Measurements from ENCODE around the gene P4HA2.

P4HA2 gene

DNA sequence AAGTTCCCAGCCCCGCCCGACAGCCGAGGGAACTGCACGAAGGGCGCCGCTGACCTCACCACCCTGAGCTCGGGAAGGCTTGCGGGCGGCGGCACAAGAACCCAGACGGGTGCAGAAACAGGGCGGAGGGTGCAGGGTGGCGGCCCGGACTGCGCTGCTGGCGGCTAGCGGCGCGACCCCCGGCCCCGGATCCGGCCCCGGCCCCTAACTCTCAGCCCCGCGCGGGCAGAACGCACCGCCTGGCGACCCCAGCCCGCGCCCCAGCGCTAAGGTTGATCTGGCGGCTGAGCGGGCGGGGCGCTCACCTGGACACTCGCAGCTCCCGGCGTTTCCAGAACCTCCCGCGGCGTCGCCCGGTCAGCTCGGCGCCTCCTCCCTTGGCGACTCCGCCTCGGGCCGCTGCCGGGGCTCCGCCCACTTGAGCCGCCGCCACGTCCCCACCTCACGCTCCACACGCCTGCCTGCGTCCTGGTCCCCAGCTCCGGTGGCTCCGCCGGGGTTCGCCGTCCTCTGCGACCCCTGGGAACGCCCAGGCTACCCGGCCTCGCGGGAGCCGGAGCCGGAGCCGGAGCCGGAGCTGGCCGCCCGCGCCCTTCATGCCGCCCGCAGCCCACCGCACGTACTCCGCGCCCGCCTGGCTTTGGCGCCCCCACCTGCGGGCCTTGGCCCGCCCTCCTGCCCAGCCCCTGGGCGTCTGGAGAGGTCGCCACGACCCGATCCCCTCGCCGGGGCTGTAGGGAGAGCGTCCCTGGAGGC lies at the start of gene P4HA2:
P4HA2 (minus strand) TSS at position 369 of the 756 bp plus-strand sequence. CDS start 9,227 bp downstream, outside the sequence.
- peak; percentile 82 for DNase-seq

DNA sequence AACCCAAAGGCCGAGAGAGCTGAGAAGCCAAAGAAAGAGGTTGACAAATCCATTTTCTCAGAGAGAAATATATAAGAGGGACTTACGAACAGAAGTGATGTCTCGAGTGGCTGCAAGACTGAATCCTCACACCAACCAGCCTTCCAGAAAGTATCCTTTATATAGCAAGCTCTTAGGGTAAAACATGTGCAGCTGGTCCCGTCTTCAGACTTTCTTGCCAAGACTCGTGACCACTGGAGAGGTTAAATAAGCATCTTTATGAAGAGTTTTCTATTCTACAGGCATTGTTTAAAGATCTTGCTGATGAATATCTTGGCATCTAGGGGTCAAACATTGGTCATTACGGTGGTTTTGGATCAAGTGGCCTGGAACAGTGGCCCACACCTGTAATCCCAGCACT lies 49.6 kb upstream of the P4HA2 start:
- DNase-seq = no peak

- DNase-seq = peak; percentile 35
Measured at GRCh38 chr5:132275367-132276220, 47.9 kb upstream of the P4HA2 start.

DNA sequence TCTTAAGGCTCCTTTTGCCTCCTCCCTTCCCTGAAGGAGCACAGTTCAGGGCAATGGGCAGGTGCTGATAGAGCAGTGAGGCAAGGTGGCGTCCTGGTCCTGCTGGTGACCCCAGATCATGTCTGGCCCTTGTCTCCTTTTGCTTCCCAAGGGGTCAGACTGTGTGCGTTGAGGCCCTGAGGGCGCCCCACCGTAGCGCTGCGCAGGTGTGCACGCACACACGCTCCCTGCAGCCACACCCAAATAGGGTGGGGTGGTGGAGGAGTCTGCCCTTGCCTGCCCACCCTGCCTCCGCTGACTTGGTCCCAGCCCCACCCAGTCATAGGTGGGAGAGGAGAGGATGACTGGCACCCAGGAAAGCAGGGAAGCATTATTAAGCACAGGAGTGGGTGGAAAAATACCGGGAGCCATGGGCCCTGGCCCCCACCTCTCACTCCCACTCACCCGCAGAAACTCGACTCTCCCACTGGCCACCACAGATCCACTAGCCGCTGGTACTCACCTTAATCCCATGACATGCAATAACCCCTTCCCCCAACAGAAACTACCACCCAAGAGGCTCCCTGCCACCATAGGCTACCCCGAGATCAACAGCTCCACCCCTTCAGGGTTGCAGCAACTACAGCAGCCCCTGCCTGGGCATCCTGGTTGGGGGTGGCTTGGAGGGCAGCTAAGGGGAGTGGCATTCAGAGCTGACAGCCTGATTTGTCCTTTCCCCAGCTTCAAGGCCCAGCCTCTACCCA lies 46.6 kb upstream of the P4HA2 start:
- DNase-seq = peak; percentile 49

DNA sequence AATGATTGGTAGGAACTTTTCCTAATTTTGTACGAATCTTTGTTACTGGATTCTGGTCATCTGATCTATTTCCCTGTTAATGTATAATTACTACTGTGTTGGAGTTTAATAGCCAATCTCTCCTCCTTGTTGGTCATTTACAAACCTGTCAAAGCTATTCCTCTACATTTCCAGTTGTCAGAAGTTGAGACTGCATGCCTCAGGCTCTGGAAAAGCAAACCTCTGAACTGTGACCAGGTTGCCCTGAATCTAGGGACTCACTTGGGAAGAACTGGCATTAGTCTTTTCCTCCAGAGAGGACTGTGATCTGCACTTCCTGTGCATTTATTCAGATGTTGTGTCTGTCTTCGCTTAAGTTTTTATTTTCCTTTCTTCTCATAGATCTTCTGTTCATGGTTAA lies 46.0 kb upstream of the P4HA2 start:
- no peak for DNase-seq

GRCh38 chr5:132272311-132273210 lies 44.9 kb upstream of the P4HA2 start:
- DNase-seq = peak; percentile 94

DNA sequence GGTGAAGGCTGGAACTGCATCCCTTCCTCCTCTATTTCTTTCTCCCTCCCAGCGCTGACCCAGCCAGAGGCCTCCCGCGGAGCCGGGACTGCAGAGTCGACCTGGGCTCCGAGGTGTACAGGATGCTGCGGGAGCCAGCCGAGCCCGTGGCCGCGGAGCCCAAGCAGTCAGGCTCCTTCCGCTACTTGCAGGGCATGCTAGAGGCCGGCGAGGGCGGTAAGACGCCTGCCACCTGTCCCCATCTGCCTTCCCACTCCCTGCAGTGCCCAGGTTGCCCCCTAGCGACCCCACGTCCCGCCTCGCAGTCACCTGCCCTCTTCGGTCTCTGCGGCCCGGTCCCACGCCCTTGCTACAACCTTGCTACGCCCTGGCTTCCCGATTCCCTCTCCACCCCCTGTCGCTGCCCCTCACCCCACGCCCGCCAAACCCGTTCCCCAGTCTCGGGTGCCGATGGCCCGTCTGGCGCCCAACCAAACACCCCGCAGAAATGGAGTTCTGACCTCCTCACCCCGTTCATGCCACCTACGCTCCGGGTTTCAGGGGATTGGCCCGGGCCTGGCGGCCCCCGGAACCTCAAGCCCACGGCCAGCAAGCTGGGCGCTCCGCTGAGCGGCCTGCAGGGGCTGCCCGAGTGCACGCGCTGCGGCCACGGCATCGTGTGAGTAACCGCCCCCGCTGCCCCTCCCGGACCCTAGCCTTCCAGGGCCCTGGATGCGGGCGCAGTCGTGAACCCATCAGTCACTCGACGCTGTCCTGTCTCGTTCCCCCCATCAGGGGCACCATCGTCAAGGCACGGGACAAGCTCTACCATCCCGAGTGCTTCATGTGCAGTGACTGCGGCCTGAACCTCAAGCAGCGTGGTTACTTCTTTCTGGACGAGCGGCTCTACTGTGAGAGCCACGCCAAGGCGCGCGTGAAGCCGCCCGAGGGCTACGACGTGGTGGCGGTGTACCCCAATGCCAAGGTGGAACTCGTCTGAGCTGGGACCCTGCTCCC lies 43.9 kb upstream of the P4HA2 start:
- peak; percentile 56 for DNase-seq

GRCh38 chr5:132270706-132271105 lies 43.1 kb upstream of the P4HA2 start:
- DNase-seq = peak; percentile 48

- DNase-seq = peak; percentile 36
Measured at GRCh38 chr5:132270335-132270665, 42.6 kb upstream of the P4HA2 start.

GRCh38 chr5:132269635-132270334 lies 42.1 kb upstream of the P4HA2 start:
- DNase-seq = peak; percentile 43

GRCh38 chr5:132268769-132269551 lies 41.3 kb upstream of the P4HA2 start:
- no peak for DNase-seq

DNA sequence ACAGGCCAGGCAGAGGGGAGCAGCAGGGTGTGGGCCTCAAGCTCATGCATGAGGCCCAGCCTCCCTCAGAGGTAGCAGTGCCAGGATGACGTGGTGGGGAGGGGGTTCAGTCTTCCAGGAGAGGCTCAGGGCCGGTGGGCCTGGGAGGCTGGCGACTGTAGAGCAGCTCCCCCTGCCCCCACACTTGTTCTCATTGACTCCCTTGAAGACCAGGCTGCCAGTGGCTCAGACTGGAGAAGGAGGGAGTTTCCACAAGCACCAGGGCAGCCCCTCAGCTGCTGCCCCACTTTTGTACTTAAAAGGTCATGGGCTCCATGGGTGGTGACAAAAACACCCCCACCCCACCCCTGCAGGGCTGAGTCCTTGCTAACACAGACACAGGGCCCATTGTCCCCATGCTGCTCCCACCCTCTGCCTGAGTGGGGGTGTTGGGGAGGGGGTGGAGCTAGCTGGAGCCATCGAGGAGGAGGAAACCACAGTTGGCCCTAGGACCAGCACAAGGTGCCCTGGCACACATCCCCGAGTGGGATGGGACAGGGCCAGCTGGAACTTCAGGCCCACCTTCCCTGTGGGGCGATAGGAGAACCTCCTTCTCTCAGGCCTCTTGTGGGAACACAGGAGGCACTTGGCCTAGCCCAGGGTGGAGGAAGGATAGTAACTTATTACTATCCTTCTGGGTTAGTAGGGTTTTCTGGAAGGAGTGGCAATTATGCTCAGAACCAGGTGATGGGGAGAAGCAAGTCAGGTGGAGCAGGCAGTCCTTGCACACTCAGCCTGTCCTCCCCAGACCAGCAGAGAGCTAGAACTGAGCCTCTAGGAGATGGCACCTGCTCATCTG lies 40.5 kb upstream of the P4HA2 start:
- DNase-seq = peak; percentile 51

DNA sequence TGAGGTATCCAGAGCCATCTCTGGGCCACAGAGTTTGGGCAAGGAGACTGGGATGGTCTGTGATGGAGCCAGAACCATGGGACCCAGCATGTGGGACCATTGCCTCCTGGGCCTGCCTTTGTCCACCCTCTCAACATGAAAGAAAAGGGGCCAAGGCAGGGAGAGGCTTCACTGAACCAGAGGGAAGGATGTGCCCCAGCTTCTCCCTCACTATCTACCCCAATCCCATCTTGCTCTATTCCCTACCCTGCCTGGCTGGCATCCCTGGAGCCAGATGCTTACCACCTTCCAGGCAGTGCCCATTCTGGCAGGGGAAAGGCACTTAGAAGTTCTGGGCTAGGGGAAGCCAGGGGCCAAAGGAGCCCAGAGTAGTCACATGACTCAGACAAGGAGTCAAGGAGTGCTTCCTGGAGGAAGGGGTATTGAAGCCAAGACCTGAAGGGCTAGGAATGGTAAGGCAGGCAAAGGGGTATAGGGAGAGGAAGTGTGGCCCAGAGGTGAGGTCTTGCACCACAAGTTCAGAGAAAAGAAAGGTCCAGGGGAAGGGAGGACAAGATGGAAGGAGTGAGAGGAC lies 39.6 kb upstream of the P4HA2 start:
- peak; percentile 42 for DNase-seq

GRCh38 chr5:132266836-132267160 lies 39.1 kb upstream of the P4HA2 start:
- DNase-seq = no peak

GRCh38 chr5:132266031-132266835 lies 38.6 kb upstream of the P4HA2 start:
- DNase-seq = no peak

GRCh38 chr5:132265336-132266030 lies 37.8 kb upstream of the P4HA2 start:
- no peak for DNase-seq

Measured in activated CD8-positive, alpha-beta memory T cell treated with anti-CD3 and anti-CD28 coated beads, Interleukin-2, amount 50 U/mL, for 48 hours (primary cell).